H7 (cell line): ENCODE data around the gene KCNJ6. TPM values are rescaled to one million over a fixed set of nuclear protein-coding genes. Genes with fewer than 3 reads are reported as not detected.

Experiments used
- DNase-seq: peaks from one replicate; pipeline ENCODE4 v3.0.0; 2012
- H3K27me3 ChIP-seq: 2 replicates; pipeline ENCODE4 v1.6.0; 2011; ENCODE audit warnings: mild to moderate bottlenecking, low read length; ENCODE audit not compliant: control insufficient read depth, insufficient read depth
- H3K36me3 ChIP-seq: replicated peaks from 2 replicates; pipeline ENCODE4 v1.5.1; 2011; ENCODE audit warnings: low read length; ENCODE audit not compliant: control insufficient read depth, insufficient read depth
- H3K4me3 ChIP-seq: 2 replicates; pipeline ENCODE4 v1.5.1; 2011; ENCODE audit warnings: low read depth, mild to moderate bottlenecking, control low read depth, low read length, moderate library complexity; ENCODE audit not compliant: insufficient read depth
- total RNA-seq: library from RNA; depleted of rRNA; stranded (reverse); fragments of >200 nt; shearing (Covaris generic); gene quantifications from 2 replicates; pipeline ENCODE4 v1.2.3, GENCODE V29; 2014

KCNJ6 gene
- total RNA-seq, 1 experiment from 2014 or later: not detected

GRCh38 chr21:37800456-37801061 lies 115.7 kb downstream of the KCNJ6 start:
- no peaks in the 10 kb centered on the region for H3K36me3 ChIP-seq
- H3K27me3 ChIP-seq: no peaks in the 10 kb centered on the region
- H3K4me3 ChIP-seq: no peak overlapping the region
- DNase-seq: no peak

DNA sequence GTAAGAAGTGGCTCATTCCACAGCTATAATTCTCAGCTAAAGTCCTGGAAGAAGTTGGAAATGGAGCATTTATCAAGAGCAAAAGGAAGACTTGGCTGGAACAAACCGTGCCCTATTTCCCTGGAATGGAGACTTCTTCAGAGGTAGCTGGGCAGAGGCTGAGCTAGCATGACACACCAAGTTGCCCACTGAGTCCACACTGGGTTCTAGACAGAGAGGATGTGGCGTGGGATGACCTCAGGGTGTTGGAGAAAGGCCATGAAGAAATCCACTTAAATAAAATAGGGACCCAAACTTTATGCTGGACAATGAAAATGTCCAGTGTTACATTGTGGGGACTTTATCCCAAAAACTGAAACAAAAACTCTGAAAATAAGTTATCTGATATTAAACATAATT lies 116.2 kb downstream of the KCNJ6 start:
- Histone ChIP-seq H3K27me3 (no peaks in the 10 kb centered on the region), H3K4me3 (no peak overlapping the region), H3K36me3 (no peaks in the 10 kb centered on the region)
- no peak for DNase-seq

DNA sequence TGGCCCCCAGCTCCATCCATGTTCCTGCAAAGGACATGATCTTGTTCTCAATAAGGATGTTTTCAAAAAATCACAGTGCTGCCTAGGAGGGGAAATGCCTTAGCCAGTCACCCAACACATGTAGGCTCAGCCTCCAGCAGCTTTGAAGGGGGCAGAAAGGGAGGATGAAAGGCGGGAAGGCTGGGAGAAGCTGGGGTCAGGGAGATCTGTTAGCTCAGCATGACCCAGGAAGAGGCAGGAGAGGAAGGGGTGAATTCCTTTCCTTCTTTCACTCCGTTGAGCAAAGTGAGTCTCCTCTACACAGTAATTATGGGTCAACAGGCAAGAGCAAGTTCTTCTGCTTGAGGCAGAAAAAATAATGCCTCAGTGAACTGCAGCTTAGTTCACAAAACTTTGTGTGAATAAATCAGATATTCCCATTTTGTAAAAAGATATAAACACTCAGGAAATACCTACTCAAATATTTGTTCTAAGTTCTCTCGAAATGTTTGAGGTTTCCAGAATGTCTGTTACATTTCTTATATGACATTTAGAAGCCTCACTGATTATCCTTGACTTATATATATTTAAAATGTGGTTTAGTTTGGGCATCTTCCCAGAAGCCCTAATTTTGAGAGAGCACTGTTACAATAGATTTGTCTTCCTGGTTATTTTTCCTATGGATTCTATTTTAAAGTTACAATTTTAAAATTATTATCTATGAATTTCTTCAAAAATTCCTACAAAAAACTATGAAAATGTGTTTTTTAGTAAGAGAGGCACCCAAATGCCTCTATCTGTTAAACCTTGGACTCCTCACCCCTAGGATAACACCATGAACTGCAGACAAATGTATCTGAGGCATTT lies 116.8 kb downstream of the KCNJ6 start:
- DNase-seq: no peak
- Histone ChIP-seq H3K4me3 (no peak overlapping the region), H3K27me3 (no peaks in the 10 kb centered on the region), H3K36me3 (no peaks in the 10 kb centered on the region)

GRCh38 chr21:37797403-37797802 lies 118.9 kb downstream of the KCNJ6 start:
- no peak for DNase-seq
- Histone ChIP-seq H3K36me3 (no peaks in the 10 kb centered on the region), H3K27me3 (no peaks in the 10 kb centered on the region), H3K4me3 (no peak overlapping the region)

DNA sequence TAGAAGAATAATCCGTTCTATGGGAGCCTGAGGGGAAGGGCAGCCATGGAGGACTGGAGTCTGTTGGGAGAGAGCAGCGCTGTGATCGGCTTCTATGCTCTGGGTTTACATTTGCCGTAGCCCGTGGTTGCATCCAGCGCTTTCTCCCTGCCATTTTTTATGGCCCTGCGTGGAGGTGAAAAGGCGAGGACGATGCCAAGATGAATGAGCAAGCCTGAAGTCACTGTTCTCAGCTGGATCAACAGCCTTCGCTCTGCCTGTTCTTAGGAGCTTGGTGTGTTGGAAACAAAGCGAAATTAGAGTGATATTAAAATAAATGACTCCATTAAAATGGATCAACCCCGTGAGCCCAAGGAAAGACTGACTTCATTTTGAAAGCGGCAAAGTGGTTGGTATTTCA lies 120.2 kb downstream of the KCNJ6 start:
- no peaks in the 10 kb centered on the region for H3K36me3 ChIP-seq
- DNase-seq: no peak
- H3K4me3 ChIP-seq: no peak overlapping the region
- no peaks in the 10 kb centered on the region for H3K27me3 ChIP-seq

- H3K4me3 ChIP-seq: no peak overlapping the region
- no peak for DNase-seq
- no peaks in the 10 kb centered on the region for H3K36me3 ChIP-seq
- H3K27me3 ChIP-seq: no peaks in the 10 kb centered on the region
These were observed 122.6 kb downstream of the KCNJ6 start for GRCh38 chr21:37793660-37794059.

- H3K36me3 ChIP-seq: no peaks in the 10 kb centered on the region
- no peak for DNase-seq
These were observed 124.2 kb downstream of the KCNJ6 start for GRCh38 chr21:37792046-37792445.

DNA sequence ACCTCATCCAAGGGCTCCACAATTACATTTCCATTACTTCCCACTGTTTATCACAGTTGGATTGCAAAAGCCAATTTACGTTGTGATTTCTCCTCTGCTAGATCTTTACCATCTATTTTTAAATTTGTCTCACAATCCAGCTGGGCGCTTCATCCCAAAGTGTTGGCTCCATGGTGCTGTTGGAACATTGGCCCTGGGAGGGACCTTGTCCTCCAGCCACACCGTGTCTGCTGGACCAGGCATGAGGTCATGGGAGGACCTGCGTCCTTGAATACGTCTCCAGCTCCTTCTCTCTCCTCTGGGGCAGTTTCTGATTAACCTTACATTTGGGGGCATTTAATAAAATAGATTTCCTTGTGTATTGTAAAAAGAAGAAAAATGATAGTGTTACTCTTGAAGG lies 125.4 kb downstream of the KCNJ6 start:
- no peak for DNase-seq
- no peaks in the 10 kb centered on the region for H3K36me3 ChIP-seq
- H3K4me3 ChIP-seq: no peak overlapping the region
- no peaks in the 10 kb centered on the region for H3K27me3 ChIP-seq

More at GRCh38 chr21:37792046-37792445, 124.2 kb downstream of the KCNJ6 start:
- no peaks in the 10 kb centered on the region for H3K27me3 ChIP-seq
- H3K4me3 ChIP-seq: no peak overlapping the region

- H3K36me3 ChIP-seq: no peaks in the 10 kb centered on the region
- no peak for DNase-seq
- H3K4me3 ChIP-seq: no peak overlapping the region
- no peaks in the 10 kb centered on the region for H3K27me3 ChIP-seq
These were observed 127.8 kb downstream of the KCNJ6 start for GRCh38 chr21:37788503-37788902.

DNA sequence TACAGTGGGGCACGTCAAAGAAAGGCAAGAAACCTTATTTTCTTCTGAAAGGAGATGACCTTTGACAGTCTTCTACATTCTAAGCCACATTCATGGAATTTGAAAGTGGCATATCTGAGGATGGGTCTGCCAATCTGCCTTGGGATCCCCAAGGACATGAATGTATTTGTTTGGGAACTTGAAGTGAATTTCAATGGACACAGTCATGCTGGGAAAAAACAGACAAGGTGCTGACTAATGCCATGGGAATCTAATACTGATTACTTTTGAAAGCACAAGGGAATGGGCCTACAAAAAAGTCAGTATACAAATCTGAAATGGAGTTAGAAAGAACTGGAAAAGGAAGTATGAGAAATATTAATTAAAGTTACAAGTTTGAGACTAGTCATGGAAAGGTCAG lies 128.8 kb downstream of the KCNJ6 start:
- no peaks in the 10 kb centered on the region for H3K36me3 ChIP-seq
- no peak for DNase-seq
- H3K4me3 ChIP-seq: no peak overlapping the region
- no peaks in the 10 kb centered on the region for H3K27me3 ChIP-seq

DNA sequence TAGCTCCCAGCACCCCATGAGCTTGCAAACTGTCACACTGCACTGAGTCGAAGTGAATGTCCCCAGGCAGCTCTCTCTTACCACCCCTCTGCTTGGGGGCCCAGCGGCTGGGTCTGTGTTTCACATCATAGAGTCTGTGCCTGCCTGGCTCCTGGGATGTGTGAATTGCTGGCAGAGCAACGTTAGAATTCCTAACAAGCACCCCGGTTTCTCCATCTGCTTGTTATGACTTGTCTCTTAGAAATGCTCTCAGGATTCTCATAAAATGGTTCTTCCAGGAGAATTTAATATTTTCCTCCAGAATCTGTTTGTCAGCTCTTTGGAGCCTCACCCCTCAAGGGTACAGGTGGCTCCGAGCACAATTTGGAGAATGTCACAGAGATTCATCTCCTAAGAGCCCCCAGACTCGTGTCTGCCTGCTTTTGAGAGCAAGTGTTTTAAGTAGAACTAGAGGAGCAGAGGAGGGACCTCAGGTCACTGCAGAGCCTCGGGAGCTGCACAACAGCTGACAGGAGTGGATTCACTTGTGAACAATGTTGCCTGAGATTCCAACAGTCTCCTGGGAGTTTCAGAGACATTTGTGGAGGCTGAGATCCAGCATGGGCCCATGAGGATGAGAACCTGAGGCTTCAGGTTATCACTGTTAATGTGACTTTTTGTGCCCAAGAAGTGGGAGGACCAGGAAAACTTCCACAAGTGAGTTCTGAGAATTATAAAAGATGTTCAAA lies 131.5 kb downstream of the KCNJ6 start:
- no peaks in the 10 kb centered on the region for H3K27me3 ChIP-seq

DNA sequence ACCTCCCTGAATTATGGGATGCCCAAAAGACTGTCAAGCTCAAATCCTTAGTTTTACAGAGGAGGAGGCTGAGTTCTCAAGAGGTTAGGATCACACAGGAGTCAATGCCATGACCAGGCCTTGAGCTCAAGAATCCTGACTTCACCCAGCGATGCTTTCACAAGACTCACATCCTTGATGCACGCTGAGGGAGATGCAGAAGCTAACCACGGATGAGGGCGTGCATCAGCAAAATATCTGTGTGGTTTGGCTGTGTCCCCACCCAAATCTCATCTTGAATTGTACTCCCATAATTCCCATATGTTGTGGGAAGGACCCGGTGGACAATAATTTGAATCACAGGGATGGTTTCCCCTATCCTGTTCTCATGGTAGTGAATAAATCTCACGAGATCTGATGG lies 133.2 kb downstream of the KCNJ6 start:
- Histone ChIP-seq H3K27me3 (no peaks in the 10 kb centered on the region), H3K36me3 (no peaks in the 10 kb centered on the region), H3K4me3 (no peak overlapping the region)
- no peak for DNase-seq

More for the DNA sequence above, 131.5 kb downstream of the KCNJ6 start:
- Histone ChIP-seq H3K4me3 (no peak overlapping the region), H3K36me3 (no peaks in the 10 kb centered on the region)
- no peak for DNase-seq

DNA sequence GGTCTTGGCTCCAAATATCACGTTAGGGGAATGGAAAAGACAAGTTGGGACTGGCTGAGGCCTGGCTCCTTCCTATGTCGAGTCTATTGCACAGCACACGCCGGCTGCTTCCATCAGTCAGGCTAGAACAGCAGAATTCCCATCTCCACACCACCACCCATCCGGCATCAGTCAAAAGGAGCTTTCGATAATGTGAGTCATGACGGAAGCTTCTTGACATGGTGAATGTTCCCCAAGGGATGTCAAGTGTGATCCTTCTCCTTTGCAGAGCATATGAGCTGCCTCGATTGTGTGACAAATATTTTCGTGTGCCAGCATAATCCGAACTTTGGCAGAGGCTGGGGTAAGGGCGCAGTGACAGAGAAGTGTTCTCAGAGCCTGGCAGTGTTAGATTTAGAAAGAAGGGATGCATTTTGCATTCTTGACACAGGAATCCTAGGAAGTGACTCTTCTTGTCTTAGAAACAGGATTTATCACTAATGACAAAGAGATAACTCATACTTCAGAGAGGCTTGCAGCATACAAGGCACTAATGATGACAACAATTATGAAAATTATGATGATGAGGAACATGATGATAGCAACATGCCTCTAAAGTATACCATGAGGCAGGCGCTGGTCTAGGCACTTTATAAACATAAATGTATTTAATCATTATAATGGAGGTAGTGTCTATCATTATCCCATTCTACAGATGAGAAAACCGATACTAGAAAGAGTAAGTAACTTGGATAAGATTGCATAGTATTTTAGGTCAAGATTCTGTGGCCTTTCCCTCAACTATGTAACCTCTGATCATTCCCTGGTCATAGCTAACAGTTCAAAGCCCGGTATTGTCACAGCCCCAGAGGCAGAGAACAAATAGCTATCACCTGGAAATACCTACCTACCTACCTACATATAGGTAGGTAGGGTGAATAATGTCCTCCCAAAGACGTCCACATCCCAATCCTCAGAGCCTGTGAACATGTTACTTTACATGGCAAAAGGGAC lies 135.0 kb downstream of the KCNJ6 start:
- DNase-seq: no peak
- Histone ChIP-seq H3K27me3 (no peaks in the 10 kb centered on the region), H3K36me3 (no peaks in the 10 kb centered on the region)

GRCh38 chr21:37771181-37771580 lies 145.1 kb downstream of the KCNJ6 start:
- Histone ChIP-seq H3K27me3 (no peaks in the 10 kb centered on the region), H3K4me3 (no peak overlapping the region)
- DNase-seq: no peak

More for the DNA sequence above, 135.0 kb downstream of the KCNJ6 start:
- no peak overlapping the region for H3K4me3 ChIP-seq

More at GRCh38 chr21:37771181-37771580, 145.1 kb downstream of the KCNJ6 start:
- H3K36me3 ChIP-seq: no peaks in the 10 kb centered on the region
